B cell (primary cell): Measurements from ENCODE around the gene ZNF33A. TPM values are rescaled to one million over a fixed set of nuclear protein-coding genes. Genes with fewer than 3 reads are reported as not detected.

ENCODE experiments used
- ATAC-seq: fragments of 200-7000 bp; cut with Tn5 transposase; one replicate; pipeline ENCODE4 v1.10.0; 2021; ENCODE audit warnings: low read depth, mild to moderate bottlenecking, moderate number of reproducible peaks, moderate library complexity
- CTCF ChIA-PET: fragments of 350-600 bp; sonication (Branson Sonifier 250); formaldehyde crosslinking; loops from one replicate; lab custom pipeline; 2021; ENCODE audit warnings: antibody characterized with exemption, inconsistent platforms; lab: Charles Lee
- POLR2A ChIA-PET: fragments of 350-600 bp; sonication (Branson Sonifier 250); formaldehyde crosslinking; loops from one replicate; lab custom pipeline; 2021; ENCODE audit warnings: antibody characterized with exemption; lab: Charles Lee
- DNase-seq: peaks from one replicate; pipeline ENCODE4 v3.0.0; 2013
- H2AFZ ChIP-seq: 2 replicates; pipeline ENCODE4 v1.6.1; 2012; ENCODE audit warnings: mild to moderate bottlenecking, low read depth, low read length; ENCODE audit not compliant: insufficient read depth, poor library complexity, severe bottlenecking
- H3K27ac ChIP-seq, 2 donors: 1 replicate in 1 of 2; 2 replicates in 1 of 2; pipeline ENCODE4 v1.5.1; 2012 to 2013; ENCODE audit warnings: low read length in 2 of 2, mild to moderate bottlenecking in 2 of 2, moderate library complexity in 1 of 2
- H3K27me3 ChIP-seq, 4 experiments: fragments of 200-600 bp in 1 of 4; sonication (generic) in 1 of 4; replicated peaks in 1 of 4; 1 replicate in 2 of 4; 2 replicates in 2 of 4; pipeline versions ENCODE4 v1.6.1 to v1.7.0; 2013 to 2016; ENCODE audit warnings: low read length in 3 of 4, mild to moderate bottlenecking in 2 of 4, mixed read lengths in 1 of 4, moderate library complexity in 1 of 4; ENCODE audit not compliant: insufficient read depth in 4 of 4, control insufficient read depth in 3 of 4; ENCODE audit errors: control extremely low read depth in 1 of 4
- H3K36me3 ChIP-seq, 2 experiments: replicated peaks in 1 of 2; 1 replicate in 1 of 2; 2 replicates in 1 of 2; pipeline versions ENCODE4 v1.6.1 to v1.7.1; 2013; ENCODE audit warnings: low read length in 1 of 2; ENCODE audit not compliant: insufficient read depth in 2 of 2, control insufficient read depth in 1 of 2; ENCODE audit errors: control extremely low read depth in 1 of 2, extremely low read depth in 1 of 2
- H3K4me1 ChIP-seq, 2 donors: fragments of 200-600 bp in 1 of 2; sonication (generic) in 1 of 2; 1 replicate in 1 of 2; 2 replicates in 1 of 2; pipeline versions ENCODE4 v1.5.1 to v1.6.1; 2013 to 2017; ENCODE audit warnings: low read length in 2 of 2; ENCODE audit not compliant: control insufficient read depth in 2 of 2, insufficient read depth in 2 of 2
- H3K4me2 ChIP-seq: replicated peaks from 2 replicates; pipeline ENCODE3; 2012; ENCODE audit warnings: mild to moderate bottlenecking, low read depth, low read length; ENCODE audit not compliant: poor library complexity, severe bottlenecking
- H3K4me3 ChIP-seq, 5 experiments: fragments of 200-600 bp in 1 of 5; sonication (generic) in 1 of 5; 1 replicate in 3 of 5; 2 replicates in 2 of 5; pipeline versions ENCODE4 v1.5.1 to v1.7.0; 2011 to 2016; ENCODE audit warnings: low read length in 4 of 5, mild to moderate bottlenecking in 4 of 5, low read depth in 2 of 5, control low read depth in 1 of 5, moderate library complexity in 1 of 5; ENCODE audit not compliant: insufficient read depth in 1 of 5; ENCODE audit errors: control extremely low read depth in 1 of 5, extremely low read depth in 1 of 5
- H3K79me2 ChIP-seq: fragments of 200-600 bp; sonication (generic); one replicate; pipeline ENCODE4 v1.6.0; 2016; ENCODE audit warnings: low read length; ENCODE audit not compliant: control insufficient read depth, insufficient read depth
- H3K9ac ChIP-seq: fragments of 200-600 bp; sonication (generic); 2 replicates; pipeline ENCODE4 v1.6.1; 2017; ENCODE audit warnings: mild to moderate bottlenecking, low read length, moderate library complexity
- H3K9me3 ChIP-seq, 3 donors: one replicate each; pipeline versions ENCODE4 v1.6.1 to v1.7.1; 2013; ENCODE audit warnings: low read length in 2 of 3; ENCODE audit not compliant: control insufficient read depth in 2 of 3, insufficient read depth in 1 of 3; ENCODE audit errors: control extremely low read depth in 1 of 3
- H4K20me1 ChIP-seq: 2 replicates; pipeline ENCODE4 v1.6.0; 2012; ENCODE audit warnings: mild to moderate bottlenecking, low read length; ENCODE audit not compliant: insufficient read depth, control insufficient read depth, poor library complexity, severe bottlenecking
- H3K27ac Mint-ChIP-seq: one replicate; pipeline ENCODE4 v1.8.0; 2021; ENCODE audit warnings: mixed read lengths
- H3K27me3 Mint-ChIP-seq: one replicate; pipeline ENCODE4 v1.8.0; 2021; ENCODE audit warnings: mixed read lengths
- H3K4me1 Mint-ChIP-seq: one replicate; pipeline ENCODE4 v1.8.0; 2021; ENCODE audit warnings: mixed read lengths
- H3K4me3 Mint-ChIP-seq: one replicate; pipeline ENCODE4 v1.8.0; 2021; ENCODE audit warnings: mixed read lengths
- H3K9me3 Mint-ChIP-seq: one replicate; pipeline ENCODE4 v1.8.0; 2022; ENCODE audit warnings: mixed read lengths; ENCODE audit not compliant: insufficient read depth
- EZH2 ChIP-seq: IDR thresholded peaks from 2 replicates; pipeline ENCODE4 v1.6.1; 2012; ENCODE audit warnings: borderline replicate concordance, low read depth, mild to moderate bottlenecking, moderate library complexity, low read length; ENCODE audit not compliant: insufficient read depth, poor library complexity, severe bottlenecking
- WGBS: methylation state at CpG from one replicate; pipeline ENCODE4 v1.1.5; 2013; ENCODE audit warnings: missing lambda C conversion rate; ENCODE audit not compliant: insufficient coverage; 5-methylcytosine and 5-hydroxymethylcytosine counted together
- intact Hi-C: fragments of 100-400 bp; cut with micrococcal nuclease; formaldehyde crosslinking; loops from one replicate; pipeline ENCODE4 v1.10.0; 2022
- polyA plus RNA-seq: library from polyadenylated mRNA; depleted of rRNA; stranded (reverse); fragments of >200 nt; gene quantifications from 2 replicates; pipeline ENCODE4 v1.2.3, GENCODE V29; 2012
- total RNA-seq, 2 donors: library from RNA; stranded (reverse); fragments of 120-200 nt in 1 of 2; gene quantifications; 1 replicate in 1 of 2; 2 replicates in 1 of 2; pipeline versions ENCODE4 v1.2.3 to v1.2.4, GENCODE V29; 2013 to 2022
- TF ChIP-seq, protein P1 (sequence below): fragments of 200-600 bp; IDR thresholded peaks from one replicate; pipeline ENCODE4 v1.8.0; 2022; ENCODE audit warnings: antibody characterized with exemption, mild to moderate bottlenecking

Gene ZNF33A
- total and polyA plus RNA-seq, 2 donors (not counting 1 experiment from before 2014, with no cell fraction given), result 20.3 to 86.6 TPM

DNA sequence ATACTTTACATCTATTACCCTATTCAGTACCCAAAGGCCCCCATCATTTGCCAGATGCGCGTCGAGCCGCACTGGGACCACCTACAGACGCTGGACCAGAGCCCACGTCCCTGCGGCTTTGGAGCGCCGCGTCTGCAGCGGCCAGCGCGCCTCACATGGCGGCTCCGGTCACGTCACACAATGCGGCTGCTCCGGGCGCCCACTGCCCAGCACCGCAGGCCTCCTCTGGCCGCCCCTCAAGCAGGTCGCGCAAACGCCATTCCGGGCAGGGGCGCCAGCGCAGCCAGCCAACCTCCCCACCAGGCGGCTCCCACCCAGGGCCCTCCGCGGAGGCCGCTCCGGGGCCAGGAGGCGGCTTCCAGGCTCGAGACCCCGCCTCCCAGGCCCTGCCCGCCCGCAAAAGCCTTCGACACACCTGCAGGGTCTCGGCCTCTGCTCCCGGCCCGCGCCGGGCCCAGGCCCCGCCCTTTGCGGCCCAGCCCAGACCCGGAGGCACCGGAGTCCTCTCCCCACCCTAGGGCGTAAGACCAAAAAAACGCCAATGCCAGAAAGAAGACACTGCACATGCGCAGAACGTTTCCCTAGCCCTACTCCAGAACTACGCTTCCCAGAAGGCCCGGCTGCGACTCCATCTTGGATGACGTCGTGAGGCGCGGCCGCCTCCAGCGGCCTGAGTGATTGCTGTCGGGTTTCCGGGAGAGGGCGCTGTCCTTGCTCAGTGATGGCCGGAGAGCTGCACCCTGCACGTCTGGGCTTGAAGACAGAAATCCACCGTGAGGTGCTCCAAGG lies 34.2 kb upstream of the ZNF33A start, which contains the start of gene ZNF25:
Gene ZNF25, minus strand, starts transcription at position 557 of the 789 bp plus-strand sequence. CDS start 4,925 bp downstream, outside the sequence.
- H4K20me1 ChIP-seq, result no peaks in the 10 kb centered on the region
- under 1% methylated on average over 65 of the region's 66 CpGs for WGBS
- H3K27ac Mint-ChIP-seq, result peak within 1 kb of the TSS; percentile 99
- peak; percentile 89 for ATAC-seq
- peak within 1 kb of the TSS; percentile 88 to 94 for H3K27ac ChIP-seq
- H3K4me3 ChIP-seq, result peak within 1 kb of the TSS; percentile 62 to 84 (median 78)
- peaks cover 9 to 13% of the 10 kb centered on the region in 2 donors for H3K4me1 ChIP-seq
- no peaks in the 10 kb centered on the region for H3K9me3 ChIP-seq
- peak within 1 kb of the TSS; percentile 95 for H2AFZ ChIP-seq
- intact Hi-C loops, result loop anchor here (1.0 to 5.0 kb wide), 7 partner anchors 34 to 426 kb away; partner anchors contain the start of genes ZNF248, ZNF33A and ZNF37A
- peak within 1 kb of the TSS; percentile 91 for H3K9ac ChIP-seq
- no peaks in the 10 kb centered on the region for H3K27me3 ChIP-seq
- H3K4me3 Mint-ChIP-seq, result peak within 1 kb of the TSS; percentile 95
- H3K36me3 ChIP-seq, result no peaks in the 10 kb centered on the region
- CTCF ChIA-PET, result interaction anchor here (0.6 to 2.8 kb wide), 13 partner anchors 9 to 389 kb away, joined by 3 to 31 read pairs (median 4); partner anchors contain the start of genes ZNF33A and ZNF37A
- no peaks in the 10 kb centered on the region for H3K27me3 Mint-ChIP-seq
- DNase-seq, result peak; percentile 100
- no peaks in the 10 kb centered on the region for H3K9me3 Mint-ChIP-seq
- TF ChIP-seq, protein P1, sequence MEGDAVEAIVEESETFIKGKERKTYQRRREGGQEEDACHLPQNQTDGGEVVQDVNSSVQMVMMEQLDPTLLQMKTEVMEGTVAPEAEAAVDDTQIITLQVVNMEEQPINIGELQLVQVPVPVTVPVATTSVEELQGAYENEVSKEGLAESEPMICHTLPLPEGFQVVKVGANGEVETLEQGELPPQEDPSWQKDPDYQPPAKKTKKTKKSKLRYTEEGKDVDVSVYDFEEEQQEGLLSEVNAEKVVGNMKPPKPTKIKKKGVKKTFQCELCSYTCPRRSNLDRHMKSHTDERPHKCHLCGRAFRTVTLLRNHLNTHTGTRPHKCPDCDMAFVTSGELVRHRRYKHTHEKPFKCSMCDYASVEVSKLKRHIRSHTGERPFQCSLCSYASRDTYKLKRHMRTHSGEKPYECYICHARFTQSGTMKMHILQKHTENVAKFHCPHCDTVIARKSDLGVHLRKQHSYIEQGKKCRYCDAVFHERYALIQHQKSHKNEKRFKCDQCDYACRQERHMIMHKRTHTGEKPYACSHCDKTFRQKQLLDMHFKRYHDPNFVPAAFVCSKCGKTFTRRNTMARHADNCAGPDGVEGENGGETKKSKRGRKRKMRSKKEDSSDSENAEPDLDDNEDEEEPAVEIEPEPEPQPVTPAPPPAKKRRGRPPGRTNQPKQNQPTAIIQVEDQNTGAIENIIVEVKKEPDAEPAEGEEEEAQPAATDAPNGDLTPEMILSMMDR, result peak; percentile 84
- no peak for TF ChIP-seq EZH2
- peaks cover 17% of the 10 kb centered on the region for H3K4me1 Mint-ChIP-seq
- peaks cover 21% of the 10 kb centered on the region for H3K79me2 ChIP-seq
- H3K4me2 ChIP-seq, result peak within 1 kb of the TSS; percentile 83
- POLR2A ChIA-PET, result interaction anchor here (1.0 to 2.6 kb wide), 3 partner anchors 34 to 118 kb away, joined by 3 to 23 read pairs (median 3); partner anchors contain the start of gene ZNF33A
